ENCODE results near the gene IFITM10. TPM values are rescaled to one million over a fixed set of nuclear protein-coding genes. Genes with fewer than 3 reads are reported as not detected.
"Not testable (repeated sequence)": the region's sequence is repeated elsewhere in the genome, so short reads cannot be mapped to it uniquely, and the experiment has no call there.

IFITM10 gene
- total RNA-seq, 2 donors from 2014 or later, result 0.27 to 0.76 TPM

GRCh38 chr11:1688336-1688947 lies 62.0 kb downstream of the IFITM10 start:
- DNase-seq; intact Hi-C loops (cut with DNase I); ATAC-seq: not testable (repeated sequence)

- ATAC-seq; DNase-seq; intact Hi-C loops (cut with DNase I): not testable (repeated sequence)
Observed at GRCh38 chr11:1686220-1686619, 64.2 kb downstream of the IFITM10 start.

- ATAC-seq, result peak in 1 of 2 donors; percentile 31
- intact Hi-C loops (cut with DNase I); DNase-seq: not testable (repeated sequence)
Observed at GRCh38 chr11:1684886-1685874, 65.2 kb downstream of the IFITM10 start.

GRCh38 chr11:1683904-1684572 lies 66.4 kb downstream of the IFITM10 start:
- intact Hi-C loops (cut with DNase I); ATAC-seq; DNase-seq: not testable (repeated sequence)

GRCh38 chr11:1683216-1683615 lies 67.2 kb downstream of the IFITM10 start:
- DNase-seq; intact Hi-C loops (cut with DNase I); ATAC-seq: not testable (repeated sequence)

Other genes starting within 250 kb of the IFITM10 start
- 10 to 100 TPM in 1 of 2 donors, 1 to 10 TPM in 1; 9.0 to 21.7 TPM for gene DUSP8, start 178.3 kb downstream of the IFITM10 start, total RNA-seq
- not detected for gene KRTAP5-1, start 165.3 kb downstream of the IFITM10 start, total RNA-seq
- gene KRTAP5-2, start 152.3 kb downstream of the IFITM10 start, total RNA-seq, result not detected
- gene KRTAP5-3, start 142.1 kb downstream of the IFITM10 start, total RNA-seq, result not detected
- gene KRTAP5-4, start 128.5 kb downstream of the IFITM10 start, total RNA-seq, result not detected
- gene KRTAP5-5, start 120.8 kb downstream of the IFITM10 start, total RNA-seq, result not detected
- gene KRTAP5-6, start 53.4 kb downstream of the IFITM10 start, total RNA-seq, result not detected
- gene CTSD, start 13.3 kb upstream of the IFITM10 start, total RNA-seq, result 100 to 1,000 TPM; 635 to 667 TPM
- gene SYT8, start 84.4 kb upstream of the IFITM10 start, total RNA-seq, result not detected
- under 1 TPM; 0.35 to 0.52 TPM for gene TNNI2, start 88.4 kb upstream of the IFITM10 start, total RNA-seq
- 10 to 100 TPM; 24.9 to 31.2 TPM for gene LSP1, start 102.5 kb upstream of the IFITM10 start, total RNA-seq
- under 1 TPM; 0.10 to 0.50 TPM for gene PRR33, start 141.3 kb upstream of the IFITM10 start, total RNA-seq
- 10 to 100 TPM; 11.7 to 28.5 TPM for gene TNNT3, start 169.1 kb upstream of the IFITM10 start, total RNA-seq
- 10 to 100 TPM; 42.8 to 77.1 TPM for gene MRPL23, start 196.7 kb upstream of the IFITM10 start, total RNA-seq
- 100 to 1,000 TPM; 390 to 610 TPM for gene H19, start 247.2 kb upstream of the IFITM10 start, total RNA-seq

Data from left cardiac atrium (tissue), 4 donors.